Measurements from ENCODE around the gene ZNF778. TPM values are rescaled to one million over a fixed set of nuclear protein-coding genes. Genes with fewer than 3 reads are reported as not detected.

The ZNF778 gene
- total and polyA plus RNA-seq, 2 of the 13 experiments (the other 11 are each of a cell fraction or from before 2014, with no cell fraction given) = 3.8 to 7.2 TPM

- ChIA-PET CTCF (ENCODE audit: low intra/inter-chr PET ratio, low total read pairs) (no interaction called here), POLR2A (interaction anchor here (0.7 to 4.2 kb wide), 11 partner anchors 8 to 416 kb away, joined by 3 to 44 read pairs (median 5); partner anchors contain the start of genes CDH15 and ZNF778)
- ATAC-seq = peak; percentile 23
- WGBS (ENCODE audit: low lambda C conversion rate) = 2% methylated on average over 23 of the region's 28 CpGs
- Histone ChIP-seq H3K79me2 (ENCODE audit: insufficient read depth, low read length) (peaks cover 19% of the 10 kb centered on the region), H3K4me2 (ENCODE audit: low read depth, low read length) (peak within 1 kb of the TSS; percentile 98), H4K20me1 (ENCODE audit: insufficient read depth, low read length) (no peaks in the 10 kb centered on the region), H3K9me3 (ENCODE audit: low read length) (no peaks in the 10 kb centered on the region), H3K27me3 (ENCODE audit: control insufficient read depth in 1 of 2, insufficient read depth in 2 of 2, low read length in 2 of 2) (no peaks in the 10 kb centered on the region; a peak in 1 of 5 replicates), H2AFZ (ENCODE audit: low read length) (no peak within 1 kb of the TSS), H3K9ac (ENCODE audit: insufficient read depth, low read depth, low read length) (peak within 1 kb of the TSS; percentile 92), H3K4me3 (replicated peaks in 1 of 3; ENCODE audit: insufficient read depth in 1 of 3, low read depth in 2 of 3, low read length in 3 of 3) (peak within 1 kb of the TSS; percentile 62 to 99 (median 92)), H3K36me3 (replicated peaks in 1 of 2; ENCODE audit: control insufficient read depth in 1 of 2, insufficient read depth in 2 of 2, low read length in 2 of 2) (peaks cover 0 to 3% of the 10 kb centered on the region in 2 experiments; a peak in 1 of 5 replicates), H3K4me1 (ENCODE audit: insufficient read depth, low read length) (peaks cover 37% of the 10 kb centered on the region), H3K27ac (ENCODE audit: extremely low read length, insufficient read depth, low read length) (peak within 1 kb of the TSS; percentile 82)
- in situ Hi-C loops (cut with HindIII; ENCODE audit: extremely low pct_ligation_motif_present, low pct_unique_long_range_greater_than_20kb) = no loop called here
- TSS peak; percentile 55 for BruUV-seq (replicated peaks)
- peak; percentile 52 for FAIRE-seq
- intact Hi-C loops (cut with micrococcal nuclease; ENCODE audit: unreplicated experiment) = loop anchor here (2.0 kb wide), 1 partner anchor 15 kb away; no protein-coding TSS in a partner anchor
- DNase-seq (ENCODE audit: low spot score) = peak; percentile 70
- TF ChIP-seq MED8 (CRISPR knock-in tag; IDR thresholded peaks at IDR 0.05; ENCODE audit: insufficient replicate concordance) (peak; percentile 31), ZNF292 (CRISPR knock-in tag; IDR thresholded peaks at IDR 0.05; ENCODE audit: borderline replicate concordance, low read depth) (peak; percentile 81), RNF219 (CRISPR knock-in tag; IDR thresholded peaks at IDR 0.05) (no peak), TARDBP (CRISPR knock-in tag; IDR thresholded peaks at IDR 0.05) (no peak), ZSCAN22 (CRISPR knock-in tag; IDR thresholded peaks at IDR 0.05) (no peak), TEAD2 (CRISPR knock-in tag; IDR thresholded peaks at IDR 0.05) (no peak), PHB2 (IDR thresholded peaks at IDR 0.05; ENCODE audit: partially characterized antibody) (no peak), RCOR2 (CRISPR knock-in tag; IDR thresholded peaks at IDR 0.05) (no peak), PHF8 (CRISPR knock-in tag; IDR thresholded peaks at IDR 0.05) (peak; percentile 47; the same call in 1 of the 2 replicates), ZNF740 (CRISPR knock-in tag; IDR thresholded peaks at IDR 0.05) (peak; percentile 19; the same call in 1 of the 2 replicates), HNRNPLL (IDR thresholded peaks at IDR 0.05; ENCODE audit: low read depth, low read length, poor library complexity, severe bottlenecking) (no peak), ZNF12 (CRISPR knock-in tag; IDR thresholded peaks at IDR 0.05) (peak; percentile 8; the same call in 1 of the 2 replicates), SNAPC2 (CRISPR knock-in tag; IDR thresholded peaks at IDR 0.05) (no peak), ZNF282 (IDR thresholded peaks at IDR 0.05; ENCODE audit: partially characterized antibody) (no peak), TRAFD1 (CRISPR knock-in tag; IDR thresholded peaks at IDR 0.05; ENCODE audit: borderline replicate concordance) (0 out of 2 replicates have a peak, but pooled peaks have one; percentile 24), SP2 (CRISPR knock-in tag; IDR thresholded peaks at IDR 0.05) (no peak), SPEN (CRISPR knock-in tag; IDR thresholded peaks at IDR 0.05; ENCODE audit: low read depth) (no peak)
Measured at GRCh38 chr16:89200124-89200849, 17.2 kb upstream of the ZNF778 start, which contains the start of gene SLC22A31. Gene SLC22A31 (minus strand): TSS chr16:89200537. CDS start chr16:89200501, 36 bp downstream.

All from HepG2 (cell line).